ENCODE data around the gene SPARCL1.

Gene SPARCL1

DNA sequence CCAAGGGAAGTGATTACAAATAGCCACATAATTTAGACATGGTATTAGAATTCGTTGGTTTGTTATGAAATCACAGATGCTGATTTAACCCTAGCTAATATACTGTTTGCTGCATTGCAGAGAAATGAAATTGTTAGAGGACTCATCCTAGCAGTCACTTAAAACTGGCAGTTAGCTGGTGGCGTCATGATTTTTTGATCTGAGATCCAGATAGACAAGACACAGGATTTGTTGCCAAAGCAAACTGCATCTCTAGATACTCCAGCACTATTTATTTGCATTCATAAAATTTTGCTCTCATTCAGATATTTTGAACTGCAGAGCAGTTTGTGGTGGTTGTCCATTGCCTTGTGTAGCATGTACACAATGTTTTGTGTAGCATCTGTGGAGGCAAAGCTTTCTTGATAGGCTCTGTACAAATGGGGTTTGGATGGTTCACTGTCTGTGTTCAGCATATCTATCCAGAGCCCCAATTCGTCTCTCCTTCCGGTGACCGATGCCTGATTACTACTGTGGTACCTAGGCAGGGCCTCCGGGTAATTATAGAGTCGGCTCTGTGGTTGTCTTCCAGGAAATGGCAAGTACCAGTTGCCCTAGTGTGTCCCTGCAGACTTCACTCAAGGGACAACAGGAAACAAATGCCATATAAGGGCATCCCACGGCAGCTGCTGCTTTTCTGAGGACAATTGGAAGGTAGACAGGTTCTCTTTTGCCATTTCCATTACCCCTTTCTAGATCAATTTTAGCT lies 30.1 kb upstream of the SPARCL1 start:
- H3K27ac ChIP-seq (replicated peaks), result no peak overlapping the region

DNA sequence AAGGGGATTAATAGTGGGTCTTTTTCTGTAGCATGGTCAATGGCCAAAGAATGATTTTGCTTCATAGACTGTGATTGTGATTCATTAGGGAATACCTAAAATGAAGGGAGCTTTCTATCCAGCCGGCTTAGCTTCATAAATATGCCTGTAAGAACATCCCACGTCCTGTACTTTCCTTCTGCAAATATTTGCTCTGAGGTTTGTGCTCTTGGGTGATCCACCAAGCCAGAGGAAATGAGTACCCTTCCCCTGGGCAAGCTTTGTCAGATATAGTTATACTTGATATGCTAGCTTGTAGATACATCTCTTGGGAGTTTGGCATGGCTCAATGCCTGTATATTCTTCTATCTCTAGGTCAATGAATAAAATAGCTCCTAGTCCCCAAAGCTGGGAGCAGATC lies 28.2 kb upstream of the SPARCL1 start:
- Histone ChIP-seq H3K27me3 (ENCODE audit: insufficient read depth, poor library complexity, severe bottlenecking) (no peaks in the 10 kb centered on the region), H3K27ac (replicated peaks) (no peak overlapping the region), H3K4me3 (replicated peaks; ENCODE audit: insufficient read depth, low read length) (no peak overlapping the region)
- no peak for TF ChIP-seq GABPA (IDR thresholded peaks at IDR 0.05; ENCODE audit: low read depth)
- TF ChIP-seq, protein P1, sequence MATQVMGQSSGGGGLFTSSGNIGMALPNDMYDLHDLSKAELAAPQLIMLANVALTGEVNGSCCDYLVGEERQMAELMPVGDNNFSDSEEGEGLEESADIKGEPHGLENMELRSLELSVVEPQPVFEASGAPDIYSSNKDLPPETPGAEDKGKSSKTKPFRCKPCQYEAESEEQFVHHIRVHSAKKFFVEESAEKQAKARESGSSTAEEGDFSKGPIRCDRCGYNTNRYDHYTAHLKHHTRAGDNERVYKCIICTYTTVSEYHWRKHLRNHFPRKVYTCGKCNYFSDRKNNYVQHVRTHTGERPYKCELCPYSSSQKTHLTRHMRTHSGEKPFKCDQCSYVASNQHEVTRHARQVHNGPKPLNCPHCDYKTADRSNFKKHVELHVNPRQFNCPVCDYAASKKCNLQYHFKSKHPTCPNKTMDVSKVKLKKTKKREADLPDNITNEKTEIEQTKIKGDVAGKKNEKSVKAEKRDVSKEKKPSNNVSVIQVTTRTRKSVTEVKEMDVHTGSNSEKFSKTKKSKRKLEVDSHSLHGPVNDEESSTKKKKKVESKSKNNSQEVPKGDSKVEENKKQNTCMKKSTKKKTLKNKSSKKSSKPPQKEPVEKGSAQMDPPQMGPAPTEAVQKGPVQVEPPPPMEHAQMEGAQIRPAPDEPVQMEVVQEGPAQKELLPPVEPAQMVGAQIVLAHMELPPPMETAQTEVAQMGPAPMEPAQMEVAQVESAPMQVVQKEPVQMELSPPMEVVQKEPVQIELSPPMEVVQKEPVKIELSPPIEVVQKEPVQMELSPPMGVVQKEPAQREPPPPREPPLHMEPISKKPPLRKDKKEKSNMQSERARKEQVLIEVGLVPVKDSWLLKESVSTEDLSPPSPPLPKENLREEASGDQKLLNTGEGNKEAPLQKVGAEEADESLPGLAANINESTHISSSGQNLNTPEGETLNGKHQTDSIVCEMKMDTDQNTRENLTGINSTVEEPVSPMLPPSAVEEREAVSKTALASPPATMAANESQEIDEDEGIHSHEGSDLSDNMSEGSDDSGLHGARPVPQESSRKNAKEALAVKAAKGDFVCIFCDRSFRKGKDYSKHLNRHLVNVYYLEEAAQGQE (IDR thresholded peaks at IDR 0.05; ENCODE audit: insufficient replicate concordance, low read depth), result no peak
- no peak for DNase-seq (ENCODE audit: low read depth in 1 of 2, low spot score in 1 of 2)

More for the DNA sequence above, 30.1 kb upstream of the SPARCL1 start:
- Histone ChIP-seq H3K4me3 (replicated peaks; ENCODE audit: insufficient read depth, low read length) (no peak overlapping the region), H3K27me3 (ENCODE audit: insufficient read depth, poor library complexity, severe bottlenecking) (no peaks in the 10 kb centered on the region)
- no peak for DNase-seq (ENCODE audit: low read depth in 1 of 2, low spot score in 1 of 2)
- TF ChIP-seq GABPA (IDR thresholded peaks at IDR 0.05; ENCODE audit: low read depth), result no peak
- TF ChIP-seq POLR2AphosphoS5 (IDR thresholded peaks at IDR 0.05; ENCODE audit: low read depth), result no peak
- TF ChIP-seq SPI1 (IDR thresholded peaks at IDR 0.05; ENCODE audit: borderline replicate concordance, low read depth), result no peak
- TF ChIP-seq, protein P2, sequence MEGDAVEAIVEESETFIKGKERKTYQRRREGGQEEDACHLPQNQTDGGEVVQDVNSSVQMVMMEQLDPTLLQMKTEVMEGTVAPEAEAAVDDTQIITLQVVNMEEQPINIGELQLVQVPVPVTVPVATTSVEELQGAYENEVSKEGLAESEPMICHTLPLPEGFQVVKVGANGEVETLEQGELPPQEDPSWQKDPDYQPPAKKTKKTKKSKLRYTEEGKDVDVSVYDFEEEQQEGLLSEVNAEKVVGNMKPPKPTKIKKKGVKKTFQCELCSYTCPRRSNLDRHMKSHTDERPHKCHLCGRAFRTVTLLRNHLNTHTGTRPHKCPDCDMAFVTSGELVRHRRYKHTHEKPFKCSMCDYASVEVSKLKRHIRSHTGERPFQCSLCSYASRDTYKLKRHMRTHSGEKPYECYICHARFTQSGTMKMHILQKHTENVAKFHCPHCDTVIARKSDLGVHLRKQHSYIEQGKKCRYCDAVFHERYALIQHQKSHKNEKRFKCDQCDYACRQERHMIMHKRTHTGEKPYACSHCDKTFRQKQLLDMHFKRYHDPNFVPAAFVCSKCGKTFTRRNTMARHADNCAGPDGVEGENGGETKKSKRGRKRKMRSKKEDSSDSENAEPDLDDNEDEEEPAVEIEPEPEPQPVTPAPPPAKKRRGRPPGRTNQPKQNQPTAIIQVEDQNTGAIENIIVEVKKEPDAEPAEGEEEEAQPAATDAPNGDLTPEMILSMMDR (IDR thresholded peaks at IDR 0.05; ENCODE audit: insufficient read depth, low read length), result no peak
- TF ChIP-seq, protein P1 (IDR thresholded peaks at IDR 0.05; ENCODE audit: insufficient replicate concordance, low read depth), result no peak

DNA sequence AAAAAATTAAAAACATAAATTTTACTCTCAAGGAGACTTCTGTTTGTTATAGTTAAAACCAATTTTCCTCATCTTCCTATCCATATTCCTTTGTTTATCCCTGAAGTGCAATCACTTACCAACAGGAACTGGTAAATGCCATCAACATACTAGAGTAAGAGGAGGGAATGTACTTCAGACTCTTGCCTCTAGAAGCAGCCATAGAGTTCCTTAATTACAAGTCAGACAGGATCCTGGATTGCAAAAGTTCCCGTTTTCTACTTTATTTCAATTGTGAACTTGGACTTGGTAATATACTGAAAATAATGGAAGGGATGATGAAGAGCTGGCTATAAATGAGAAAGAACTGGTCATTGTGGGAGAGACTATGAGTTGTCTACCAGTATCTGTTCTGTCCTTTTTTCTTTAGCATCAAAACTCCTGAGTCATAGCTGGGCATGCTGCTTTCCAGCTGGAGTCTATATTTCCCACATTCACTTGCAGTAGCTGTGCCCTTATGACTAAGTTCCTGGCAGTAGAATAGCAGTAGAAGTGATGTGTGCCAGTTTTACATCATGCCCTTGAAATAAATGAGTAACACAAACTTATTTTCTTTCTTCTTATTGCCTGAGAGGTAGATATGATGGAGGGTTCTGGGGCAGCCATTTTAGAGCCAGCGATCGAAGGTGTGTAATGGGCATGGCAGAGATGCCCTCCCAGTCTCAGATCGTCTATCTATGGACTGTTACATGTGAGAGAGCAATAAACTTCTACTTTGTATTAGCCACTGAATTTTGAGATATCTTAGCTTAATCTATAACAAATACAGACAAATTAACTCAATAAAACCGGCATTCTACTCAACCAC lies 26.8 kb upstream of the SPARCL1 start:
- DNase-seq (ENCODE audit: low read depth in 1 of 2, low spot score in 1 of 2), result no peak
- H3K4me3 ChIP-seq (replicated peaks; ENCODE audit: insufficient read depth, low read length), result no peak overlapping the region
- H3K27ac ChIP-seq (replicated peaks), result no peak overlapping the region
- TF ChIP-seq SPI1 (IDR thresholded peaks at IDR 0.05; ENCODE audit: borderline replicate concordance, low read depth), result 0 out of 2 replicates have a peak, but pooled peaks have one; percentile 12
- TF ChIP-seq, protein P2 (IDR thresholded peaks at IDR 0.05; ENCODE audit: insufficient read depth, low read length), result no peak
- no peaks in the 10 kb centered on the region for H3K27me3 ChIP-seq (ENCODE audit: insufficient read depth, poor library complexity, severe bottlenecking)

DNA sequence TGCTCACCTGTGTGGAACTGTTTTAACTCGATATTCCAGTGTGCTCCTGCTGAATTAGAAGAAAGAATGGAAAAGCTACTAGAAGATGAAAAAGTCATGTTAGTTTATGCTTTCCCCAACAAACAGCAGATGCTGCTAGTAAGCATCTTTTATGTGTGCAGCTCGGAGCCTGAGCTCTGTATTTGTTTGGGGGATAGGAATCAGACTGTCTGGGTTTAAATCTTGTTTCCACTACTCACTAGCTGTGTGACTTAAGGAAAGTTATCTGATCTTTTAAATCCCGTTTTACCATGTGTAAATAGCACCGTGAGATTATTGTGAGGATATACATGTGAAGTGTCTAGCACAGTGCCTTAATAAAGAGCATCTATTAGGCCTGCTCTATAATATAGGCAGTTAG lies 24.0 kb upstream of the SPARCL1 start:
- H3K27me3 ChIP-seq (ENCODE audit: insufficient read depth, poor library complexity, severe bottlenecking), result no peaks in the 10 kb centered on the region
- no peak overlapping the region for H3K4me3 ChIP-seq (replicated peaks; ENCODE audit: insufficient read depth, low read length)
- H3K27ac ChIP-seq (replicated peaks), result no peak overlapping the region
- TF ChIP-seq GABPA (IDR thresholded peaks at IDR 0.05; ENCODE audit: low read depth) (no peak), POLR2AphosphoS5 (IDR thresholded peaks at IDR 0.05; ENCODE audit: low read depth) (no peak), SPI1 (IDR thresholded peaks at IDR 0.05; ENCODE audit: borderline replicate concordance, low read depth) (no peak)
- TF ChIP-seq, protein P1 (IDR thresholded peaks at IDR 0.05; ENCODE audit: insufficient replicate concordance, low read depth), result no peak
- TF ChIP-seq, protein P2 (IDR thresholded peaks at IDR 0.05; ENCODE audit: insufficient read depth, low read length), result no peak
- DNase-seq (ENCODE audit: low read depth in 1 of 2, low spot score in 1 of 2), result no peak

All from HL-60 (cell line).